ENCODE data around the gene SNTA1. TPM values are rescaled to one million over a fixed set of nuclear protein-coding genes. Genes with fewer than 3 reads are reported as not detected.

The SNTA1 gene
- total and polyA plus RNA-seq, 9 of the 15 experiments (the other 6 are each of a cell fraction or from before 2014, with no cell fraction given) = 1.2 to 40.8 (median 20.3) TPM

DNA sequence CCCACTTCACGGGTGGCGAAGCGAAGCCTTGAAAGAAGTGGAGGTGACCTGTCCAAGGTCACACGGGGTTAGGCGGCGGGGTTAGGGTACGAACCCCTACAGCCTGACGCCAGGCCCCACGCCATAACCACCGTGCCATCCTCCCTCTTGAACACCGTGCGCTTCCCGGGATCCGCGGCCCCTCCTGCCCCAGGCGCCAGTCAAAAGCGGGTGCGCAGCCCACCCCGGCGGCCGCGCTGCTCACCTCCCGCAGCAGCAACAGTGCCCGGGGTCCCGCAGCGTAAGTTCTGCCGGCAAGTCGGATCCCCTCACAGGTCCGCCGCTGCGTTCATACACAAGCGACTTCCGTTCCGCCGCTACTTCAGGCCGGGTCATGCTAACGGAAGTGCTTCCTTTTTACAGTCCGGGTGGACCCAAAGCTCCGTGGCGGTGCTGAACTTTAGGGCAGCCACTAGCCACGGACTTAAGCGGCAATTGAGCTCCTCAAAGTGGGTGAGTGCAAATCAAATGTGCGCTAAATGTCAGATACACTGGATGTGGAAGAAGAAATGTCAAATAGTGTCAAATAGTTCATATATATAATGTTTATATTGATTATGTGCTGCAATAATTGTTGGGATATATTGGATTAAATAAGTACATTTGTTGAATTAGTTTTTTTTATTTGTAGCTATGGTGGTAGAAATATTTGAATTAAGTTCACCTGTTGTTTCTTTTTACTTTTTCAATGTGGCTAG lies 42.2 kb downstream of the SNTA1 start, which contains the start of gene CDK5RAP1 (continued):
- TF ChIP-seq MEIS2 (IDR thresholded peaks at IDR 0.05; ENCODE audit: partially characterized antibody) = no peak
- TF ChIP-seq ZNF316 (IDR thresholded peaks at IDR 0.05) = no peak
- peak; percentile 41; the same call in 1 of the 2 replicates for TF ChIP-seq CGGBP1 (CRISPR knock-in tag; IDR thresholded peaks at IDR 0.05)
- TF ChIP-seq MNT (conservative IDR thresholded peaks at IDR 0.05) = peak; percentile 72 to 88
- no peak for TF ChIP-seq FOXA1 (IDR thresholded peaks at IDR 0.05; ENCODE audit: borderline replicate concordance)
- TF ChIP-seq HNRNPH1 (optimal IDR thresholded peaks at IDR 0.05; ENCODE audit: low read depth, low read length) = no peak
- no peak for TF ChIP-seq ZFP30 (CRISPR knock-in tag; IDR thresholded peaks at IDR 0.05; ENCODE audit: borderline replicate concordance)
- TF ChIP-seq HDAC1 (IDR thresholded peaks at IDR 0.05) = peak; percentile 77 to 95; a peak in 3 of 4 replicates
- no peak for TF ChIP-seq SIRT6 (IDR thresholded peaks at IDR 0.05; ENCODE audit: low read depth, low read length)
- peak; percentile 42; the same call in 1 of the 2 replicates for TF ChIP-seq DMBX1 (CRISPR knock-in tag; IDR thresholded peaks at IDR 0.05; ENCODE audit: borderline replicate concordance)
- peak; percentile 67; the same call in 1 of the 2 replicates for TF ChIP-seq TARDBP (IDR thresholded peaks at IDR 0.05)
- peak in 1 of 2 experiments; percentile 100; a peak in 2 of 4 replicates for TF ChIP-seq TRIM24 (IDR thresholded peaks at IDR 0.05)
- no peak for TF ChIP-seq CEBPB (tag; IDR thresholded peaks at IDR 0.05)
- peak; percentile 66; the same call in 1 of the 2 replicates for TF ChIP-seq PHF21A (IDR thresholded peaks at IDR 0.05; ENCODE audit: borderline replicate concordance, low read depth)
- no peak for TF ChIP-seq NELFE (IDR thresholded peaks at IDR 0.05; ENCODE audit: insufficient read depth, insufficient read length)
- no peak for TF ChIP-seq HNRNPK (IDR thresholded peaks at IDR 0.05; ENCODE audit: low read depth, low read length, poor library complexity, severe bottlenecking)
- TF ChIP-seq KAT2B (IDR thresholded peaks at IDR 0.05; ENCODE audit: low read depth, low read length) = no peak
- no peak for TF ChIP-seq ZNF277 (CRISPR knock-in tag; IDR thresholded peaks at IDR 0.05; ENCODE audit: borderline replicate concordance)
- no peak for TF ChIP-seq TRIM25 (IDR thresholded peaks at IDR 0.05; ENCODE audit: borderline replicate concordance)
- TF ChIP-seq KDM4B (IDR thresholded peaks at IDR 0.05; ENCODE audit: borderline replicate concordance in 2 of 2, low read depth in 1 of 2) = peak; percentile 14 to 98; a peak in 2 of 4 replicates
- no peak for TF ChIP-seq ZFP36 (IDR thresholded peaks at IDR 0.05; ENCODE audit: low read depth, low read length, partially characterized antibody)
- TF ChIP-seq ZNF347 (CRISPR knock-in tag; IDR thresholded peaks at IDR 0.05; ENCODE audit: low read depth) = no peak
- no peak; the same call in 1 of the 2 replicates for TF ChIP-seq E2F3 (CRISPR knock-in tag; IDR thresholded peaks at IDR 0.05)
- TF ChIP-seq RBM22 (IDR thresholded peaks at IDR 0.05; ENCODE audit: low read depth, low read length, poor library complexity, severe bottlenecking) = peak; percentile 40
